Activated naive CD4-positive, alpha-beta T cell treated with Interleukin-2 at 50 U/mL for 16 hours (primary cell): ENCODE results near the gene FLII.

ENCODE experiments used
- DNase-seq: peaks from one replicate; pipeline ENCODE4 v3.0.0-alpha.2; 2020

Gene FLII

GRCh38 chr17:18259621-18260331, 1.2 kb upstream of the FLII start:
- no peak for DNase-seq

GRCh38 chr17:18257982-18258355, 569 bp downstream of the FLII start:
- peak; percentile 55 for DNase-seq

- peak; percentile 20 for DNase-seq
Measured at GRCh38 chr17:18257268-18257981, 1.1 kb downstream of the FLII start.

GRCh38 chr17:18256776-18257175, 1.8 kb downstream of the FLII start:
- DNase-seq = no peak

- DNase-seq = no peak
Measured at GRCh38 chr17:18256351-18256750, 2.2 kb downstream of the FLII start.

GRCh38 chr17:18254888-18255649, 3.5 kb downstream of the FLII start:
- DNase-seq = no peak

GRCh38 chr17:18253947-18254821, 4.4 kb downstream of the FLII start:
- DNase-seq = no peak

GRCh38 chr17:18253187-18253884, 5.2 kb downstream of the FLII start:
- no peak for DNase-seq

- no peak for DNase-seq
Measured at GRCh38 chr17:18252160-18252559, 6.4 kb downstream of the FLII start.

GRCh38 chr17:18251204-18251603, 7.3 kb downstream of the FLII start:
- no peak for DNase-seq

GRCh38 chr17:18250708-18251107, 7.8 kb downstream of the FLII start:
- DNase-seq = no peak

GRCh38 chr17:18250259-18250658, 8.3 kb downstream of the FLII start:
- no peak for DNase-seq

- no peak for DNase-seq
Measured at GRCh38 chr17:18248811-18249210, 9.7 kb downstream of the FLII start.

- DNase-seq = peak; percentile 61
Measured at GRCh38 chr17:18248300-18248731, 10.2 kb downstream of the FLII start.

GRCh38 chr17:18247613-18248001, 10.9 kb downstream of the FLII start:
- no peak for DNase-seq

GRCh38 chr17:18246880-18247612, 11.5 kb downstream of the FLII start:
- DNase-seq = peak; percentile 25

GRCh38 chr17:18246109-18246725, 12.3 kb downstream of the FLII start:
- no peak for DNase-seq

GRCh38 chr17:18245038-18245776, 13.3 kb downstream of the FLII start:
- DNase-seq = no peak

- DNase-seq = no peak
Measured at GRCh38 chr17:18241229-18241871, 17.2 kb downstream of the FLII start.

GRCh38 chr17:18240449-18240848, 18.1 kb downstream of the FLII start:
- no peak for DNase-seq
